Measurements from ENCODE around the gene WIPF3. TPM values are rescaled to one million over a fixed set of nuclear protein-coding genes. Genes with fewer than 3 reads are reported as not detected.
A peak's percentile ranks its signal among the peaks of the same experiment; 100 is the strongest.

The WIPF3 gene
- total RNA-seq, 1 donor = not detected

GRCh38 chr7:29833929-29834328 is 27.6 kb downstream of the WIPF3 start:
- DNase-seq (ENCODE audit: low read depth) = no peak
- no peak overlapping the region for H3K4me3 ChIP-seq (ENCODE audit: low read depth, low read length)
- TF ChIP-seq, protein P1, sequence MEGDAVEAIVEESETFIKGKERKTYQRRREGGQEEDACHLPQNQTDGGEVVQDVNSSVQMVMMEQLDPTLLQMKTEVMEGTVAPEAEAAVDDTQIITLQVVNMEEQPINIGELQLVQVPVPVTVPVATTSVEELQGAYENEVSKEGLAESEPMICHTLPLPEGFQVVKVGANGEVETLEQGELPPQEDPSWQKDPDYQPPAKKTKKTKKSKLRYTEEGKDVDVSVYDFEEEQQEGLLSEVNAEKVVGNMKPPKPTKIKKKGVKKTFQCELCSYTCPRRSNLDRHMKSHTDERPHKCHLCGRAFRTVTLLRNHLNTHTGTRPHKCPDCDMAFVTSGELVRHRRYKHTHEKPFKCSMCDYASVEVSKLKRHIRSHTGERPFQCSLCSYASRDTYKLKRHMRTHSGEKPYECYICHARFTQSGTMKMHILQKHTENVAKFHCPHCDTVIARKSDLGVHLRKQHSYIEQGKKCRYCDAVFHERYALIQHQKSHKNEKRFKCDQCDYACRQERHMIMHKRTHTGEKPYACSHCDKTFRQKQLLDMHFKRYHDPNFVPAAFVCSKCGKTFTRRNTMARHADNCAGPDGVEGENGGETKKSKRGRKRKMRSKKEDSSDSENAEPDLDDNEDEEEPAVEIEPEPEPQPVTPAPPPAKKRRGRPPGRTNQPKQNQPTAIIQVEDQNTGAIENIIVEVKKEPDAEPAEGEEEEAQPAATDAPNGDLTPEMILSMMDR (IDR thresholded peaks at IDR 0.05; ENCODE audit: insufficient read depth, low read length) = no peak

DNA sequence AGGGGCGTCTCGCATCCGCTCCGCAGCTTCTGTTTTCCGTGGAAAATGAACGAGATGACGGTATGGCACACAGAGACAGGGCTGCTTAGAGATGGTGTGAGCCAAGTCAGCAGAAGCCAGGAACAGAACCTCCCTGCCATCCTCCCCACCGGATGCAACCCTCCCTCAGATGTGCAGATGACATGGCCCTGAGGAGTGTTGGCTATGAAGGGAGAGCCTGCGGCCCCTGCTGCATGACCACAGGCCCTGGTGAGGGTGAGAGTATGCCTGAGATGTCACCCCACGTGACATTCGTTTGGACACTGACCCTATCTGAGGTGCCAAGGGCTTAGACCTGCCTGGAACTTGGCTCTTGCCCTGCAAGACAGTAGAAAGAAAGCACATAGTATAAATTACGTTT is 29.4 kb downstream of the WIPF3 start:
- TF ChIP-seq, protein P1 (IDR thresholded peaks at IDR 0.05; ENCODE audit: insufficient read depth, low read length) = no peak
- no peak overlapping the region for H3K4me3 ChIP-seq (ENCODE audit: low read depth, low read length)
- DNase-seq (ENCODE audit: low read depth) = no peak

DNA sequence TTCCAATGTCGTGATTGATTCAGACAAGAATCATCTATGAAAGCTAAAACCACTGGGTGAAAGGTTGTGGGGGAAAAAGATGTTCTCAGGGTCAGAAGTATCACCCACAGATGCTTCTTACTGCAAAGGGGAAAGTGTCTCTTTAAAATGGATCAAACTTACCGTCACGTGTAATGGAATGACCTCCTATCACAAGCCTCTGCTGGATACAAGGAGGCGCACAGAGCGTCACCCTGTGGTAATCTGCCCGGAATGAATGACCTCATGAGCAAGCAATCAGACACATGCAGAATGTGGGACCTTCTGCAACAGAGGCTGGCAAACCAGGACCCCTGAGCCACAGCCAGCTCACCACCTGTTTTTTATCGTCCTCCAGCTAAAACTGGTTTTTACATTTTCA is 33.0 kb downstream of the WIPF3 start:
- TF ChIP-seq, protein P1 (IDR thresholded peaks at IDR 0.05; ENCODE audit: insufficient read depth, low read length) = no peak
- DNase-seq (ENCODE audit: low read depth) = peak; percentile 80
- H3K4me3 ChIP-seq (ENCODE audit: low read depth, low read length) = no peak overlapping the region

GRCh38 chr7:29839921-29840320 is 33.6 kb downstream of the WIPF3 start:
- TF ChIP-seq, protein P1 (IDR thresholded peaks at IDR 0.05; ENCODE audit: insufficient read depth, low read length) = no peak
- H3K4me3 ChIP-seq (ENCODE audit: low read depth, low read length) = no peak overlapping the region
- no peak for DNase-seq (ENCODE audit: low read depth)

GRCh38 chr7:29840701-29841100 is 34.4 kb downstream of the WIPF3 start:
- H3K4me3 ChIP-seq (ENCODE audit: low read depth, low read length) = no peak overlapping the region
- DNase-seq (ENCODE audit: low read depth) = no peak
- TF ChIP-seq, protein P1 (IDR thresholded peaks at IDR 0.05; ENCODE audit: insufficient read depth, low read length) = no peak

DNA sequence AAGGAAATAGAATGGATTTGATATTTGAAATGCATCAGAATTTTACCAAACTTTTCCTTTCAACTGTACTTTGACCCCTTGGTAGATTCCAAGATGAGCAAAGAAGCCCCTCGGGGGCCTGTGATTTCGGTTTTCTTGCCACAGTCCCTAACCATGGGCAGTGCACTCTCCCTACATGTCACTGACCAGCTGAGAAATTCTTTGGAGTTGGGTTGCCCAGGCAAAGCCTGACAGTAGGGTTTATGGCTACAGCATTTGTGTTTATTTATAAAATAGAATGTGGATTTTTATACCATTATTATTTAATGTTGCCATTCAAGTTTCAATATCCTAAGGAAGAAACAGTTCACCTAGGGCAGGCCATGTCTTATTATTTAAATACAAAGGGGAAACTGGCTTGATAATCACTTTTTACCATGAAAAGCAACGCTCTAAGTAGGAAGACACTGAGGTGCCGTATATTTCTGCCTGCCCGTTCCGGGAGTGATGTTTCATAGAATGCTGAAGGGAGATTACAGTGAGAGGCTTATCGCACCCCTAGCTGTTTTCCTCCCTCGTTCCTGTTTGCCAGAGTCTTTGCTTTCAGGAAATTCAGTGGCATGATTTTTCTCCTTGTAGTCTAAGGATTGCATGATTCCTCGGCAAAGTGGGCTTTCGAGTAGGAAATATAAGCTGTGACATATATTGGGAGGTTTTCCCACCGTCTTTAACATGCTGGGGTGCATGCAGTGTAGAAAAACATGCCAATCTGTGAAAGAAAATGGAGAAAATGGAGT is 35.8 kb downstream of the WIPF3 start:
- DNase-seq (ENCODE audit: low read depth) = no peak
- TF ChIP-seq, protein P1 (IDR thresholded peaks at IDR 0.05; ENCODE audit: insufficient read depth, low read length) = no peak

GRCh38 chr7:29843093-29843492 is 36.8 kb downstream of the WIPF3 start:
- TF ChIP-seq, protein P1 (IDR thresholded peaks at IDR 0.05; ENCODE audit: insufficient read depth, low read length) = no peak
- no peak for DNase-seq (ENCODE audit: low read depth)
- H3K4me3 ChIP-seq (ENCODE audit: low read depth, low read length) = no peak overlapping the region

More for the DNA sequence above, 35.8 kb downstream of the WIPF3 start:
- no peak overlapping the region for H3K4me3 ChIP-seq (ENCODE audit: low read depth, low read length)

Data from fibroblast of the aortic adventitia (primary cell).